ENCODE measurements around the gene BCR.

DNA sequence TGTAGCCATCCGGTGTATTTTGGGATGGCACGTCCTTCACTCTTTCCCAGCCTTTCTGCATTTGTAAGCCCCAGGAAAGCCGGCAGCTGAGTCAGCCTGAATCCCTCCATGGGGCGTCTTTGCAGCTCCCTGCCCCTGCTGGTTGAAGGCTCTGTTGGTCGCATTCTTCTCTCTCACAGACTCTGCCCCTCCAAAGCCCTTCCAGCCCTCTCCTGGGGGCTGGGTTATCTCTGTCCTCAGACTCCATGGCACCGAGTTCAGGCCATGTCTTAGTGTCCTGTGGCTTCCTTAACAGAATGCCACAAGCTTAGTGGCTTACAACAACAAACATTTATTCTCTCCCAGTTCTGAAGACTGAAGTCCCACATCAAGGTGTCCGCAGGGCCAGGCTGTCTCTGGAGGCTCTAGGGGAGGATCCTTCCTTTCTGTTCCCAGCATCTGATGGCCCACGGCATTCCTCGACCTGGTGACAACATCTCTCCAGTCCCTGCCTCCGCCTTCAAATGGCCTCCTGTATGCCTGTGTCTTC lies 62.2 kb downstream of the BCR start:
- TF ChIP-seq, protein P1, sequence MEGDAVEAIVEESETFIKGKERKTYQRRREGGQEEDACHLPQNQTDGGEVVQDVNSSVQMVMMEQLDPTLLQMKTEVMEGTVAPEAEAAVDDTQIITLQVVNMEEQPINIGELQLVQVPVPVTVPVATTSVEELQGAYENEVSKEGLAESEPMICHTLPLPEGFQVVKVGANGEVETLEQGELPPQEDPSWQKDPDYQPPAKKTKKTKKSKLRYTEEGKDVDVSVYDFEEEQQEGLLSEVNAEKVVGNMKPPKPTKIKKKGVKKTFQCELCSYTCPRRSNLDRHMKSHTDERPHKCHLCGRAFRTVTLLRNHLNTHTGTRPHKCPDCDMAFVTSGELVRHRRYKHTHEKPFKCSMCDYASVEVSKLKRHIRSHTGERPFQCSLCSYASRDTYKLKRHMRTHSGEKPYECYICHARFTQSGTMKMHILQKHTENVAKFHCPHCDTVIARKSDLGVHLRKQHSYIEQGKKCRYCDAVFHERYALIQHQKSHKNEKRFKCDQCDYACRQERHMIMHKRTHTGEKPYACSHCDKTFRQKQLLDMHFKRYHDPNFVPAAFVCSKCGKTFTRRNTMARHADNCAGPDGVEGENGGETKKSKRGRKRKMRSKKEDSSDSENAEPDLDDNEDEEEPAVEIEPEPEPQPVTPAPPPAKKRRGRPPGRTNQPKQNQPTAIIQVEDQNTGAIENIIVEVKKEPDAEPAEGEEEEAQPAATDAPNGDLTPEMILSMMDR (IDR thresholded peaks at IDR 0.05; ENCODE audit: low read depth, low read length, poor library complexity, severe bottlenecking), result no peak
- TF ChIP-seq EZH2phosphoT487 (IDR thresholded peaks at IDR 0.05; ENCODE audit: borderline replicate concordance, low read length), result no peak

Measured in DOHH2 (cell line).